22Rv1 (cell line): ENCODE results near the gene ORM1.

Experiments used
- H3K27ac ChIP-seq: fragments of 450-650 bp; 2 replicates; pipeline ENCODE4 v1.5.1; 2017
- ZFX ChIP-seq: fragments of 450-650 bp; IDR thresholded peaks from 2 replicates; pipeline ENCODE4 v1.6.1; 2017; ENCODE audit warnings: antibody characterized with exemption, borderline replicate concordance
- TF ChIP-seq, protein P1 (sequence below): fragments of 450-650 bp; IDR thresholded peaks from 2 replicates; pipeline ENCODE4 v1.5.1; 2017; ENCODE audit warnings: mild to moderate bottlenecking

ORM1 gene

DNA sequence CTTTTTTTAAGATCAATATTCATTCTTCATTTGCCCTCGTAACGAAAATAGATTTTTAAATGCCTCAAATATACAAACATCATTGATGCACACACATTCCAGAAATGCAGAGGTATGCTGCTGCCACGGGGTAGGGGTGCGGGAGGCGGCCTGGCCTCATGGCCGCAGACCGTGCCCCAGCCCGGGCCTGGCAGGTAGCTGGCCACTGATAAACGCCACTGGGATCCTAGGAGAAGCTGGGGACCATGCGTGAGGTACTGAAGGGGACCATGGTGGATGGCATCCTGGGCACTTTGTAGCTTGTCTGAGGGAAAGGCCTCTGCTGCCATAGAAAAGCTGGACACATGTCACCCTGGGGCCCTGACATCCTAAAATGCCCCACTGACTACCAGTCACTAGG is 13.3 kb downstream of the ORM1 start:
- no peak overlapping the region for H3K27ac ChIP-seq
- TF ChIP-seq, protein P1, sequence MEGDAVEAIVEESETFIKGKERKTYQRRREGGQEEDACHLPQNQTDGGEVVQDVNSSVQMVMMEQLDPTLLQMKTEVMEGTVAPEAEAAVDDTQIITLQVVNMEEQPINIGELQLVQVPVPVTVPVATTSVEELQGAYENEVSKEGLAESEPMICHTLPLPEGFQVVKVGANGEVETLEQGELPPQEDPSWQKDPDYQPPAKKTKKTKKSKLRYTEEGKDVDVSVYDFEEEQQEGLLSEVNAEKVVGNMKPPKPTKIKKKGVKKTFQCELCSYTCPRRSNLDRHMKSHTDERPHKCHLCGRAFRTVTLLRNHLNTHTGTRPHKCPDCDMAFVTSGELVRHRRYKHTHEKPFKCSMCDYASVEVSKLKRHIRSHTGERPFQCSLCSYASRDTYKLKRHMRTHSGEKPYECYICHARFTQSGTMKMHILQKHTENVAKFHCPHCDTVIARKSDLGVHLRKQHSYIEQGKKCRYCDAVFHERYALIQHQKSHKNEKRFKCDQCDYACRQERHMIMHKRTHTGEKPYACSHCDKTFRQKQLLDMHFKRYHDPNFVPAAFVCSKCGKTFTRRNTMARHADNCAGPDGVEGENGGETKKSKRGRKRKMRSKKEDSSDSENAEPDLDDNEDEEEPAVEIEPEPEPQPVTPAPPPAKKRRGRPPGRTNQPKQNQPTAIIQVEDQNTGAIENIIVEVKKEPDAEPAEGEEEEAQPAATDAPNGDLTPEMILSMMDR: no peak
- no peak for TF ChIP-seq ZFX

DNA sequence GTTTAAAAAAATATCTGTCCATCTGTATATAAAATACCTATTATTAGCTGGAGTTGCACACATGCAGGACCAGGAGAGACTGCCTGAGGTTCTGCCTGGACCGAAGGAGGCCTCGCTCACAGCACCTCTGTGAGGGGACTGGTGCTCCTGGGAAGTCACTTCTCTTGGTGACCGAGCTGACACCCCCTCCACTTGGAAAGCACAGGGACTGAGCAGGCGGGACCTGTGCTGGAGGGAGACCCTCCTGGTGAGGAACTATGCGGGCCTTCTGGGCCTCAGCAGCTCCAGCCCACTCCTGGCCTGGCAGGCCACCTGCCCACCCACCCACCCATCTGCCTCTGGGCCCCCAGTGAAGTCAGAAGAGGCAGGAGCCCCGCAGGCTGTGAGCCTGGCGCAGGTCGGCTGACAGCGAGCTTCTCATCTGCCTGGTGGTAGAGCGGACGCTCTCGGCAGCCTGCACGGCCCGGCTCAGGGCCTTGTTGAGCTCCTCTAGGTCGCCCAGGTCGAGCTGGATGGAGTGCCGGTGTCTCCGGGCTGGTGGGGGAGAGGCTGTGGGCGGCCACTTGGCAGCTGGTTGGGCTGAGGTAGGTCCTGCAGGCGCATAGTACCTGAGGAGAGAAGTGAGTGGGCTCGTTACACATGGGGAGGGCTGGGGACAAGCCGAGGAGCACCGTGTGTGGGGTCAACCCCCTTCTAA is 13.9 kb downstream of the ORM1 start:
- TF ChIP-seq, protein P1: no peak
- TF ChIP-seq ZFX: no peak
- H3K27ac ChIP-seq: no peak overlapping the region

- TF ChIP-seq ZFX: no peak
- TF ChIP-seq, protein P1: no peak
- H3K27ac ChIP-seq: no peak overlapping the region
These were observed 15.3 kb downstream of the ORM1 start for GRCh38 chr9:114338187-114338586.

DNA sequence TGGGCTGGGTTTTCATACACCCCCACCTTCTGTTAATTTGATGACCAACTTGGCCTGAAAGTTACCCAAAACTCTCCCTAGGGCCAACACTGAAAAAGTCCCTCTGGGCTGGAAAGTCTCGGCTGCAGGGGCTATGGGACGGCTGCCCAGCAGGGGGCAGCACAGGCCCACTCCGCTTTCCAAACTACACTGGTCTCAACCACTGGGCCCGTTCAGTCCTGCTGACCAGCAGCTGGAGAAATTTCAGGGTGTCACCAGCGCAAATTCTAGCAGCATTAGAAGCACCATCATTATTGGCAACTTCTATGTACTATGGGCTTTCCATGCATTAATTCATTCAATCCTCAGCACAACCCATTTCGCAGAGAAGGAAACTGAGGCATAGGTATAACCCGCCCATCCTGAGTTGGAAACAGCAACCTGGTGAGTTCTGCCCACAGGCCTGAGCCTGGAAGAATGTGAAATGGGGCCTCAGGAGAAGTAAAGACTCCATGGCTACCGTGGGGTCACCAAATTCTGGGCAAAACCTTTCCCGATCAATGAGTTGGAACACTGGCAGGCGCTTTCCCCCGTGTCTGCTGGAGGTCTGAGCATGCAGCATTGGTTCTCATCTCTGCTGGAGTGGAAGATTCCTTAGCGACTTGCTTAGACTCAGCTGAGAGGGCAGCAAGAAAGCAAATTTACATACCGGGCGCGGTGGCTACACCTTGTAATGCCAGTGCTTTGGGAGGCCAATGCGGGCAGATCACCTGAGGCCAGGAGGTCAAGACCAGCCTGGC is 16.4 kb downstream of the ORM1 start:
- no peak overlapping the region for H3K27ac ChIP-seq
- TF ChIP-seq ZFX: no peak
- TF ChIP-seq, protein P1: peak; percentile 92

- no peak for TF ChIP-seq ZFX
- TF ChIP-seq, protein P1: no peak
These were observed 18.4 kb downstream of the ORM1 start for GRCh38 chr9:114341152-114341830.

GRCh38 chr9:114341991-114342390 is 19.1 kb downstream of the ORM1 start:
- TF ChIP-seq, protein P1: no peak
- no peak for TF ChIP-seq ZFX

More at GRCh38 chr9:114341152-114341830, 18.4 kb downstream of the ORM1 start:
- no peak overlapping the region for H3K27ac ChIP-seq

More at GRCh38 chr9:114341991-114342390, 19.1 kb downstream of the ORM1 start:
- H3K27ac ChIP-seq: no peak overlapping the region
